PC-9 (cell line): ENCODE data around the gene EPHB1. TPM values are rescaled to one million over a fixed set of nuclear protein-coding genes. Genes with fewer than 3 reads are reported as not detected.

Experiments
- BruUV-seq: library from RNA; stranded (reverse); fragments of 400-500 nt; replicated peaks from 2 replicates; lab custom pipeline; 2021; lab: Mats Ljungman, UMichigan
- CTCF ChIA-PET: fragments of 300-600 bp; sonication (Branson Sonifier 250); formaldehyde crosslinking; loops from one replicate; lab custom pipeline; 2022; ENCODE audit warnings: antibody characterized with exemption; lab: Charles Lee
- POLR2A ChIA-PET: fragments of 300-600 bp; sonication (Branson Sonifier 250); formaldehyde crosslinking; loops from one replicate; lab custom pipeline; 2022; ENCODE audit warnings: antibody characterized with exemption; ENCODE audit not compliant: unreplicated experiment; lab: Charles Lee
- DNase-seq, 2 experiments: peaks; one replicate each; pipeline versions ENCODE4 v3.0.0 to v3.0.0-alpha.2; 2015 to 2022; ENCODE audit warnings: mixed read lengths in 1 of 2
- H2AFZ ChIP-seq: fragments of 200-600 bp; sonication (generic); 2 replicates; pipeline ENCODE4 v1.8.1; 2017; ENCODE audit warnings: antibody characterized with exemption
- H3F3A ChIP-seq: fragments of 200-600 bp; sonication (generic); 2 replicates; pipeline ENCODE4 v1.8.1; 2017; ENCODE audit warnings: antibody characterized with exemption, mild to moderate bottlenecking, low read depth; ENCODE audit not compliant: insufficient read depth
- H3K27ac ChIP-seq: fragments of 200-600 bp; sonication (generic); 2 replicates; pipeline ENCODE4 v1.6.1; 2016; ENCODE audit warnings: mixed run types
- H3K27me3 ChIP-seq: fragments of 200-600 bp; sonication (generic); 2 replicates; pipeline ENCODE4 v1.6.1; 2016; ENCODE audit warnings: low read depth, mixed run types; ENCODE audit not compliant: insufficient read depth
- H3K36me3 ChIP-seq: fragments of 200-600 bp; sonication (generic); 2 replicates; pipeline ENCODE4 v1.6.1; 2016; ENCODE audit warnings: low read depth, mixed run types
- H3K4me1 ChIP-seq: fragments of 200-600 bp; sonication (generic); replicated peaks from 2 replicates; pipeline ENCODE4 v1.6.1; 2016; ENCODE audit warnings: mixed run types; ENCODE audit not compliant: insufficient read depth
- H3K4me2 ChIP-seq: fragments of 200-600 bp; sonication (generic); 2 replicates; pipeline ENCODE4 v1.6.1; 2017; ENCODE audit warnings: mixed run types
- H3K4me3 ChIP-seq: fragments of 200-600 bp; sonication (generic); 2 replicates; pipeline ENCODE4 v1.6.1; 2016; ENCODE audit warnings: mixed run types
- H3K79me2 ChIP-seq: fragments of 200-600 bp; sonication (generic); 2 replicates; pipeline ENCODE4 v1.6.1; 2017; ENCODE audit warnings: low read depth, mixed run types
- H3K9me2 ChIP-seq: fragments of 200-600 bp; sonication (generic); 2 replicates; pipeline ENCODE4 v1.8.1; 2017; ENCODE audit warnings: mild to moderate bottlenecking; ENCODE audit not compliant: insufficient read depth
- H3K9me3 ChIP-seq: fragments of 200-600 bp; sonication (generic); 2 replicates; pipeline ENCODE4 v1.8.1; 2016; ENCODE audit warnings: low read depth; ENCODE audit not compliant: insufficient read depth
- H4K20me1 ChIP-seq: fragments of 200-600 bp; sonication (generic); 2 replicates; pipeline ENCODE4 v1.8.1; 2017; ENCODE audit not compliant: insufficient read depth
- CTCF ChIP-seq: fragments of 200-600 bp; sonication (generic); conservative IDR thresholded peaks from 2 replicates; pipeline ENCODE4 v1.6.1; 2017; ENCODE audit warnings: mixed run types, antibody characterized with exemption, mild to moderate bottlenecking, moderate library complexity
- EZH2 ChIP-seq: fragments of 200-600 bp; sonication (generic); IDR thresholded peaks from 2 replicates; pipeline ENCODE4 v1.8.0; 2017; ENCODE audit warnings: antibody characterized with exemption, low read depth
- intact Hi-C: fragments of 100-400 bp; cut with micrococcal nuclease; formaldehyde crosslinking; loops from one replicate; pipeline ENCODE4 v1.10.0; 2022; ENCODE audit not compliant: unreplicated experiment
- total RNA-seq: library from RNA; stranded (reverse); gene quantifications from 2 replicates; pipeline ENCODE4 v1.2.3, GENCODE V29; 2021

The EPHB1 gene
- total RNA-seq, 1 experiment from 2014 or later, result 0.15 TPM

DNA sequence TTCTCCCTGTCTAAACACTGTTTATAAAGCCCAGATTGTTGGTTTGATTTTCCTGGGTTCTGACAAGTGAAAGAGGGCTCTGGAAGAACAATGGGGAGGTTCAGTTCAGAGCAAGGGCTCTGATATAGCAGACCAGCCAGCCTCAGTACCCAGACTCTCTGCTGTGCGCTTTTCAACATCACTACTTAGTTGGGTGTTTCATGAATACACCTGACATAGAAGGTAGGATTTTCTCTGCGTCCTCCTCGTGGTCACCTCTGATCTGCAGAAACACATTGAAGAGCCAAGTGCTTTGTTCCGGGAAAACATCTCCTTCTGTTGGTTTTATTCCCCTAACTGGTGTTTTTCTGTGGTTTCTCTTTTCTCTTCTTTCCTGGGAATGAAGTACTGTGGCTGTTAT, 99.5 kb downstream of the EPHB1 start:
- H3K9me3 ChIP-seq, result no peaks in the 10 kb centered on the region
- TF ChIP-seq EZH2 (no peak), CTCF (no peak)
- H3K4me3 ChIP-seq, result no peak overlapping the region
- H2AFZ ChIP-seq, result no peak overlapping the region
- no peaks in the 10 kb centered on the region for H3F3A ChIP-seq
- CTCF ChIA-PET, result no interaction called here
- POLR2A ChIA-PET, result no interaction called here
- no peak for DNase-seq
- no peaks in the 10 kb centered on the region for H3K9me2 ChIP-seq
- peaks cover 49% of the 10 kb centered on the region for H3K27me3 ChIP-seq
- no peaks in the 10 kb centered on the region for H3K79me2 ChIP-seq
- intact Hi-C loops, result no loop called here
- no peak overlapping the region for H3K27ac ChIP-seq
- no peaks in the 10 kb centered on the region for H3K36me3 ChIP-seq
- H3K4me1 ChIP-seq, result no peaks in the 10 kb centered on the region
- no peak overlapping the region for H3K4me2 ChIP-seq
- no peaks in the 10 kb centered on the region for H4K20me1 ChIP-seq
- no TSS peak for BruUV-seq

- Histone ChIP-seq H3K4me3 (no peak overlapping the region), H3K27me3 (peaks cover 46% of the 10 kb centered on the region), H3K36me3 (no peaks in the 10 kb centered on the region), H4K20me1 (no peaks in the 10 kb centered on the region), H3K9me3 (no peaks in the 10 kb centered on the region), H3K4me2 (no peak overlapping the region), H3K9me2 (no peaks in the 10 kb centered on the region), H3K27ac (no peak overlapping the region), H2AFZ (no peak overlapping the region), H3K79me2 (no peaks in the 10 kb centered on the region), H3F3A (no peaks in the 10 kb centered on the region), H3K4me1 (no peaks in the 10 kb centered on the region)
- ChIA-PET POLR2A (no interaction called here), CTCF (no interaction called here)
- no peak for TF ChIP-seq CTCF
- no peak for TF ChIP-seq EZH2
- intact Hi-C loops, result no loop called here
- DNase-seq, result no peak
- BruUV-seq, result no TSS peak
These were observed 100.1 kb downstream of the EPHB1 start for GRCh38 chr3:134895181-134895580.

- no peaks in the 10 kb centered on the region for H3K4me1 ChIP-seq
- H3K9me2 ChIP-seq, result no peaks in the 10 kb centered on the region
- H4K20me1 ChIP-seq, result no peaks in the 10 kb centered on the region
- H3F3A ChIP-seq, result no peaks in the 10 kb centered on the region
- POLR2A ChIA-PET, result no interaction called here
- BruUV-seq, result no TSS peak
- CTCF ChIA-PET, result no interaction called here
- DNase-seq, result no peak
- intact Hi-C loops, result no loop called here
- no peak overlapping the region for H3K4me2 ChIP-seq
- no peak overlapping the region for H3K27ac ChIP-seq
- H3K27me3 ChIP-seq, result peaks cover 43% of the 10 kb centered on the region
- TF ChIP-seq EZH2 (no peak), CTCF (no peak)
- H3K9me3 ChIP-seq, result no peaks in the 10 kb centered on the region
- no peaks in the 10 kb centered on the region for H3K79me2 ChIP-seq
- H3K4me3 ChIP-seq, result no peak overlapping the region
- no peaks in the 10 kb centered on the region for H3K36me3 ChIP-seq
- no peak overlapping the region for H2AFZ ChIP-seq
These were observed 101.1 kb downstream of the EPHB1 start for GRCh38 chr3:134896141-134896540.
